ENCODE results near the gene MAP7.

- TF ChIP-seq, protein P1, sequence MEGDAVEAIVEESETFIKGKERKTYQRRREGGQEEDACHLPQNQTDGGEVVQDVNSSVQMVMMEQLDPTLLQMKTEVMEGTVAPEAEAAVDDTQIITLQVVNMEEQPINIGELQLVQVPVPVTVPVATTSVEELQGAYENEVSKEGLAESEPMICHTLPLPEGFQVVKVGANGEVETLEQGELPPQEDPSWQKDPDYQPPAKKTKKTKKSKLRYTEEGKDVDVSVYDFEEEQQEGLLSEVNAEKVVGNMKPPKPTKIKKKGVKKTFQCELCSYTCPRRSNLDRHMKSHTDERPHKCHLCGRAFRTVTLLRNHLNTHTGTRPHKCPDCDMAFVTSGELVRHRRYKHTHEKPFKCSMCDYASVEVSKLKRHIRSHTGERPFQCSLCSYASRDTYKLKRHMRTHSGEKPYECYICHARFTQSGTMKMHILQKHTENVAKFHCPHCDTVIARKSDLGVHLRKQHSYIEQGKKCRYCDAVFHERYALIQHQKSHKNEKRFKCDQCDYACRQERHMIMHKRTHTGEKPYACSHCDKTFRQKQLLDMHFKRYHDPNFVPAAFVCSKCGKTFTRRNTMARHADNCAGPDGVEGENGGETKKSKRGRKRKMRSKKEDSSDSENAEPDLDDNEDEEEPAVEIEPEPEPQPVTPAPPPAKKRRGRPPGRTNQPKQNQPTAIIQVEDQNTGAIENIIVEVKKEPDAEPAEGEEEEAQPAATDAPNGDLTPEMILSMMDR (conservative IDR thresholded peaks at IDR 0.05), result no peak
- no peak for TF ChIP-seq ZFX (IDR thresholded peaks at IDR 0.05)
These were observed 144.7 kb downstream of the MAP7 start for GRCh38 chr6:136405420-136406029.
